K562 treated with DMSO at 1 percent for 12 hours (cell line): ENCODE data around the gene TOR3A. TPM values are rescaled to one million over a fixed set of nuclear protein-coding genes. Genes with fewer than 3 reads are reported as not detected.

Experiments
- total RNA-seq: library from RNA; unstranded; fragments of 300-600 nt; gene quantifications from 2 replicates; pipeline ENCODE4 v1.2.3, GENCODE V29; 2022; ENCODE audit not compliant: insufficient read depth

TOR3A gene, protein sequence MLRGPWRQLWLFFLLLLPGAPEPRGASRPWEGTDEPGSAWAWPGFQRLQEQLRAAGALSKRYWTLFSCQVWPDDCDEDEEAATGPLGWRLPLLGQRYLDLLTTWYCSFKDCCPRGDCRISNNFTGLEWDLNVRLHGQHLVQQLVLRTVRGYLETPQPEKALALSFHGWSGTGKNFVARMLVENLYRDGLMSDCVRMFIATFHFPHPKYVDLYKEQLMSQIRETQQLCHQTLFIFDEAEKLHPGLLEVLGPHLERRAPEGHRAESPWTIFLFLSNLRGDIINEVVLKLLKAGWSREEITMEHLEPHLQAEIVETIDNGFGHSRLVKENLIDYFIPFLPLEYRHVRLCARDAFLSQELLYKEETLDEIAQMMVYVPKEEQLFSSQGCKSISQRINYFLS
- total RNA-seq, result 43.1 and 59.5 TPM in 2 replicates

DNA sequence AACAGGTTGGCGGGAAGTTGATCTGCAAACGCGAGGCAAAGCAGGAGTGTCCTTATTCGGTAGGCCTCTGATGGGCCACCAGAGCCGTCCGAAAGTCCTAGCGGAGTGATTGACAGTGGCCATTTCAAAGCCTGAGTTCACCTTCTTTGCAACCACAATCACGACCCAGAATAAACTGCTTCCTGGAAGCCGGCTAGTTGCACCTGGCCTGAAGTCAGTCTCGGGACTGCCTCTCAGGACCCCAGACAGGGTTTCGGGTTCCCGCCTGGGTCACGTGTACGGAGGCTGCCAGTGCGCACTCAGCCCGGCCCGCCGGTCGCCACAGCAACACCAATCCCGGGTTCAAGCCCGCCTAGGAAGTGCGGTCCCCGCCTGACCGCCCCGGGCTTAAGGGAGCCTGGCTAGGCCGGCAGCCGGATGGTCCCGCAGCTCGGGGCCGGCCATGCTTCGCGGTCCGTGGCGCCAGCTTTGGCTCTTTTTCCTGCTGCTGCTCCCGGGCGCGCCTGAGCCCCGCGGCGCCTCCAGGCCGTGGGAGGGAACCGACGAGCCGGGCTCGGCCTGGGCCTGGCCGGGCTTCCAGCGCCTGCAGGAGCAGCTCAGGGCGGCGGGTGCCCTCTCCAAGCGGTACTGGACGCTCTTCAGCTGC is at the start of gene TOR3A:
TOR3A (plus strand) TSS at position 384 of the 646 bp plus-strand sequence; CDS start at position 443, 59 bp downstream.

Other genes with a start within 250 kb of the TOR3A start
- not detected in 2 replicates for gene ANGPTL1, start 211.0 kb upstream of the TOR3A start, total RNA-seq
- gene FAM20B, start 56.2 kb upstream of the TOR3A start, total RNA-seq, result 10.9 and 39.0 TPM in 2 replicates
- 2.4 and 12.1 TPM in 2 replicates for gene ABL2, start 147.6 kb downstream of the TOR3A start, total RNA-seq
- 7.2 and 30.8 TPM in 2 replicates for gene SOAT1, start 211.7 kb downstream of the TOR3A start, total RNA-seq